ENCODE results near the gene LHPP.

Gene LHPP

GRCh38 chr10:124472071-124472470 lies 10.4 kb downstream of the LHPP start:
- Mint-ChIP-seq H3K36me3 (peaks cover 1% of the 10 kb centered on the region), H3K27ac (no peak overlapping the region), H3K4me1 (peaks cover under 1% of the 10 kb centered on the region), H3K4me3 (no peak overlapping the region), H3K27me3 (no peaks in the 10 kb centered on the region), H3K9me3 (no peaks in the 10 kb centered on the region)
- no peak for DNase-seq
- CTCF ChIA-PET = interaction anchor here (0.6 to 1.3 kb wide), 3 partner anchors 52 to 476 kb away, joined by 3 read pairs; no protein-coding TSS in a partner anchor

GRCh38 chr10:124473070-124473469 lies 11.4 kb downstream of the LHPP start:
- DNase-seq = no peak
- Mint-ChIP-seq H3K4me1 (no peaks in the 10 kb centered on the region), H3K4me3 (no peak overlapping the region), H3K36me3 (peaks cover 1% of the 10 kb centered on the region), H3K27me3 (no peaks in the 10 kb centered on the region), H3K27ac (no peak overlapping the region), H3K9me3 (no peaks in the 10 kb centered on the region)
- CTCF ChIA-PET = interaction anchor here (1.3 kb wide), 1 partner anchor 477 kb away, joined by 3 read pairs; no protein-coding TSS in a partner anchor

- Mint-ChIP-seq H3K27ac (no peak overlapping the region), H3K27me3 (no peaks in the 10 kb centered on the region), H3K9me3 (no peaks in the 10 kb centered on the region), H3K36me3 (peaks cover 1% of the 10 kb centered on the region), H3K4me3 (no peak overlapping the region), H3K4me1 (no peaks in the 10 kb centered on the region)
- no peak for DNase-seq
- CTCF ChIA-PET = no interaction called here
These were observed 13.0 kb downstream of the LHPP start for GRCh38 chr10:124474514-124475070.

- CTCF ChIA-PET = no interaction called here
- Mint-ChIP-seq H3K27me3 (no peaks in the 10 kb centered on the region), H3K9me3 (no peaks in the 10 kb centered on the region), H3K4me3 (no peak overlapping the region), H3K27ac (no peak overlapping the region), H3K4me1 (no peaks in the 10 kb centered on the region), H3K36me3 (no peaks in the 10 kb centered on the region)
- DNase-seq = no peak
These were observed 14.6 kb downstream of the LHPP start for GRCh38 chr10:124476043-124476725.

- H3K4me3 Mint-ChIP-seq = no peak overlapping the region
- CTCF ChIA-PET = no interaction called here
These were observed 16.2 kb downstream of the LHPP start for GRCh38 chr10:124477614-124478363.

GRCh38 chr10:124478515-124478914 lies 16.9 kb downstream of the LHPP start:
- Mint-ChIP-seq H3K9me3 (no peaks in the 10 kb centered on the region), H3K27ac (no peak overlapping the region), H3K4me1 (no peaks in the 10 kb centered on the region), H3K27me3 (no peaks in the 10 kb centered on the region), H3K36me3 (no peaks in the 10 kb centered on the region), H3K4me3 (no peak overlapping the region)
- CTCF ChIA-PET = no interaction called here
- no peak for DNase-seq

More at GRCh38 chr10:124477614-124478363, 16.2 kb downstream of the LHPP start:
- DNase-seq = no peak
- Mint-ChIP-seq H3K27me3 (no peaks in the 10 kb centered on the region), H3K4me1 (no peaks in the 10 kb centered on the region), H3K27ac (no peak overlapping the region), H3K36me3 (no peaks in the 10 kb centered on the region), H3K9me3 (no peaks in the 10 kb centered on the region)

- Mint-ChIP-seq H3K4me3 (no peak overlapping the region), H3K4me1 (no peaks in the 10 kb centered on the region), H3K27me3 (no peaks in the 10 kb centered on the region), H3K27ac (no peak overlapping the region), H3K9me3 (no peaks in the 10 kb centered on the region), H3K36me3 (peaks cover under 1% of the 10 kb centered on the region)
- DNase-seq = no peak
- CTCF ChIA-PET = no interaction called here
These were observed 19.2 kb downstream of the LHPP start for GRCh38 chr10:124480860-124481259.

- no peak overlapping the region for H3K4me3 Mint-ChIP-seq
- H3K27ac Mint-ChIP-seq = no peak overlapping the region
- CTCF ChIA-PET = no interaction called here
- no peaks in the 10 kb centered on the region for H3K27me3 Mint-ChIP-seq
- peaks cover 3% of the 10 kb centered on the region for H3K9me3 Mint-ChIP-seq
- H3K36me3 Mint-ChIP-seq = peaks cover 7% of the 10 kb centered on the region
- H3K4me1 Mint-ChIP-seq = no peaks in the 10 kb centered on the region
- DNase-seq = no peak
These were observed 20.1 kb downstream of the LHPP start for GRCh38 chr10:124481717-124482116.

GRCh38 chr10:124482236-124482800 lies 20.7 kb downstream of the LHPP start:
- Mint-ChIP-seq H3K4me3 (no peak overlapping the region), H3K36me3 (peaks cover 12% of the 10 kb centered on the region), H3K9me3 (peaks cover 6% of the 10 kb centered on the region), H3K27me3 (no peaks in the 10 kb centered on the region), H3K27ac (no peak overlapping the region), H3K4me1 (no peaks in the 10 kb centered on the region)
- CTCF ChIA-PET = no interaction called here
- no peak for DNase-seq

- Mint-ChIP-seq H3K4me3 (no peak overlapping the region), H3K27ac (no peak overlapping the region), H3K4me1 (no peaks in the 10 kb centered on the region), H3K36me3 (peaks cover 13% of the 10 kb centered on the region), H3K27me3 (no peaks in the 10 kb centered on the region), H3K9me3 (peaks cover 6% of the 10 kb centered on the region)
- no peak for DNase-seq
- CTCF ChIA-PET = no interaction called here
These were observed 21.3 kb downstream of the LHPP start for GRCh38 chr10:124482876-124483275.

- Mint-ChIP-seq H3K4me1 (no peaks in the 10 kb centered on the region), H3K4me3 (no peak overlapping the region), H3K27me3 (no peaks in the 10 kb centered on the region), H3K27ac (no peak overlapping the region), H3K36me3 (peaks cover 13% of the 10 kb centered on the region), H3K9me3 (peaks cover 6% of the 10 kb centered on the region)
- no peak for DNase-seq
- CTCF ChIA-PET = no interaction called here
These were observed 22.4 kb downstream of the LHPP start for GRCh38 chr10:124484031-124484430.

- Mint-ChIP-seq H3K27me3 (no peaks in the 10 kb centered on the region), H3K4me3 (no peak overlapping the region), H3K4me1 (no peaks in the 10 kb centered on the region), H3K27ac (no peak overlapping the region), H3K36me3 (peaks cover 13% of the 10 kb centered on the region), H3K9me3 (peaks cover 6% of the 10 kb centered on the region)
- DNase-seq = no peak
- CTCF ChIA-PET = no interaction called here
These were observed 23.0 kb downstream of the LHPP start for GRCh38 chr10:124484661-124485060.

- peaks cover 6% of the 10 kb centered on the region for H3K9me3 Mint-ChIP-seq
- CTCF ChIA-PET = no interaction called here
- peaks cover 13% of the 10 kb centered on the region for H3K36me3 Mint-ChIP-seq
These were observed 25.0 kb downstream of the LHPP start for GRCh38 chr10:124486635-124487034.

GRCh38 chr10:124491105-124491504 lies 29.5 kb downstream of the LHPP start:
- H3K9me3 Mint-ChIP-seq = peaks cover 6% of the 10 kb centered on the region
- peaks cover 17% of the 10 kb centered on the region for H3K4me1 Mint-ChIP-seq
- no peak for DNase-seq
- no peak overlapping the region for H3K4me3 Mint-ChIP-seq
- H3K27ac Mint-ChIP-seq = no peak overlapping the region
- H3K36me3 Mint-ChIP-seq = peaks cover 11% of the 10 kb centered on the region
- no peaks in the 10 kb centered on the region for H3K27me3 Mint-ChIP-seq
- CTCF ChIA-PET = no interaction called here

More at GRCh38 chr10:124486635-124487034, 25.0 kb downstream of the LHPP start:
- Mint-ChIP-seq H3K27ac (no peak overlapping the region), H3K27me3 (no peaks in the 10 kb centered on the region), H3K4me1 (no peaks in the 10 kb centered on the region), H3K4me3 (no peak overlapping the region)
- DNase-seq = no peak
